LNCAP (cell line): ENCODE results near the gene DHX57.

Experiments
- TF ChIP-seq, protein P1 (sequence below): fragments of 450-650 bp; IDR thresholded peaks from 2 replicates; pipeline ENCODE4 v1.5.1; 2017; ENCODE audit warnings: mild to moderate bottlenecking

Gene DHX57

GRCh38 chr2:38863061-38863695 is 12.6 kb downstream of the DHX57 start:
- TF ChIP-seq, protein P1, sequence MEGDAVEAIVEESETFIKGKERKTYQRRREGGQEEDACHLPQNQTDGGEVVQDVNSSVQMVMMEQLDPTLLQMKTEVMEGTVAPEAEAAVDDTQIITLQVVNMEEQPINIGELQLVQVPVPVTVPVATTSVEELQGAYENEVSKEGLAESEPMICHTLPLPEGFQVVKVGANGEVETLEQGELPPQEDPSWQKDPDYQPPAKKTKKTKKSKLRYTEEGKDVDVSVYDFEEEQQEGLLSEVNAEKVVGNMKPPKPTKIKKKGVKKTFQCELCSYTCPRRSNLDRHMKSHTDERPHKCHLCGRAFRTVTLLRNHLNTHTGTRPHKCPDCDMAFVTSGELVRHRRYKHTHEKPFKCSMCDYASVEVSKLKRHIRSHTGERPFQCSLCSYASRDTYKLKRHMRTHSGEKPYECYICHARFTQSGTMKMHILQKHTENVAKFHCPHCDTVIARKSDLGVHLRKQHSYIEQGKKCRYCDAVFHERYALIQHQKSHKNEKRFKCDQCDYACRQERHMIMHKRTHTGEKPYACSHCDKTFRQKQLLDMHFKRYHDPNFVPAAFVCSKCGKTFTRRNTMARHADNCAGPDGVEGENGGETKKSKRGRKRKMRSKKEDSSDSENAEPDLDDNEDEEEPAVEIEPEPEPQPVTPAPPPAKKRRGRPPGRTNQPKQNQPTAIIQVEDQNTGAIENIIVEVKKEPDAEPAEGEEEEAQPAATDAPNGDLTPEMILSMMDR: no peak

DNA sequence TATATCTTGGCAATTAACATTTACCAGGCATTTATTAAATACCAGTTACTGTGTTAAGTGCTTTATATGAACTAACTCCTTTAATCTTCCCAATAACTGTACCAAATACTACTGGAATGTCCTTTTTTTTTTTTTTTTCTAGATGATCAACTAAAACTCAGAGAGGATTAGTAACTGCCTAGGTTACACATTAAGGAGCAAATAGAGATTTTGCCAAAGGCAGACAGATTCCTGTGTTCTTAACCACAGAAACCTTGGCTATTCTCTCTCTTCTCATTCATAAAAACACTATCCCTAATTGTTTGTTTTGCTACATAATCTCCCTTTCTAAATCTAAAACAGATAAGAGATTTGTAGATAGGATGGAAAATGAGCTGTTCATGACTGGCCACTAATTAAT is 13.3 kb downstream of the DHX57 start:
- TF ChIP-seq, protein P1: no peak

DNA sequence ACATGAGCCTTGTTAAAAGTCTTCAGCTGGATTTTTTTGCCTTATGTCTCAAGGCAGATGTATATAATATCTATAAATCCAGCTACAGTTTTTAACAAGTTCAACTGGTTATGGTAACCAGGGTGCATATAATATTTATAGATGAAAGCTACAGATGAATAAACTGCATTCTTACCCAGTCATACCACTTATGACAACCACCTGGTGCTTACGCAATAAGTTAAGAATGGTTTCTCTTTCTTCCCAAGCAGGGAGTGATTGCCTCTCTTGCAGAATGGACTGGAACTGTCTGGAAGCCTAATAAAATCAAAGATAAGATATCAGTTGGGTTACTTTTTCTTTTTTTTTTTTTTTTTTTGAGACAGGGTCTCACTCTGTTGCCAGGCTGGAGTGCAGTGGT is 19.6 kb downstream of the DHX57 start:
- TF ChIP-seq, protein P1: no peak

GRCh38 chr2:38850045-38850444 is 25.7 kb downstream of the DHX57 start:
- TF ChIP-seq, protein P1: no peak

- TF ChIP-seq, protein P1: no peak
These were observed 38.9 kb downstream of the DHX57 start for GRCh38 chr2:38836791-38837190.

GRCh38 chr2:38835990-38836389 is 39.7 kb downstream of the DHX57 start:
- TF ChIP-seq, protein P1: no peak

- TF ChIP-seq, protein P1: peak; percentile 42; the same call in 1 of the 2 replicates
These were observed 40.6 kb downstream of the DHX57 start for GRCh38 chr2:38835015-38835601.
